GM23248 (cell line): Measurements from ENCODE around the gene CNKSR3.

Experiments
- EZH2 ChIP-seq: fragments of 200-600 bp; sonication (generic); IDR thresholded peaks from 2 replicates; pipeline ENCODE4 v1.6.1; 2018; ENCODE audit warnings: antibody characterized with exemption, mild to moderate bottlenecking; ENCODE audit not compliant: insufficient read depth, poor library complexity, severe bottlenecking
- EZH2phosphoT487 ChIP-seq: fragments of 200-600 bp; sonication (generic); IDR thresholded peaks from 2 replicates; pipeline ENCODE4 v1.6.1; 2018; ENCODE audit warnings: antibody characterized with exemption, moderate library complexity, mild to moderate bottlenecking, low read depth; ENCODE audit not compliant: insufficient read depth

DNA sequence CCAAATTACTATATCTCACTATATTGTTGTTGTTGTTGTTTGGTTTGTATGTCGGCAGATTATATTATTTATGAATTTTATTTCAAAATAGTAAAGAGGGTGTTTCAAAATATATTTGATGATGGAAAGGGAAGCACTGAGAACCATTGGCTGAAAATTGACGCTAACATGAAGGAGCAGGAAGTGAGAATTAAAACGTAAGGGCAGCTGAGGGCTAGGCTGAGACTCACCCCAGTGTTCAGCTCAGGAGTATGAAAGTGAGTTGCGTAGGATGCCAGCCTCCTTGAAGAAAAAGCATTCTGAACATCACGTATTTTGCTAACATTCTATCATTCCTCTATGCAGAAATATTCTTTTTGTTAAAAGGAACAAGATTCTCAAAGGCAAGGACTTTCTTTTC lies 143.1 kb downstream of the CNKSR3 start:
- no peak for TF ChIP-seq EZH2
- no peak for TF ChIP-seq EZH2phosphoT487
